ENCODE results near the gene TXNIP. TPM values are rescaled to one million over a fixed set of nuclear protein-coding genes. Genes with fewer than 3 reads are reported as not detected.

TXNIP gene
- total RNA-seq, 1 experiment from 2014 or later: 23.2 TPM

DNA sequence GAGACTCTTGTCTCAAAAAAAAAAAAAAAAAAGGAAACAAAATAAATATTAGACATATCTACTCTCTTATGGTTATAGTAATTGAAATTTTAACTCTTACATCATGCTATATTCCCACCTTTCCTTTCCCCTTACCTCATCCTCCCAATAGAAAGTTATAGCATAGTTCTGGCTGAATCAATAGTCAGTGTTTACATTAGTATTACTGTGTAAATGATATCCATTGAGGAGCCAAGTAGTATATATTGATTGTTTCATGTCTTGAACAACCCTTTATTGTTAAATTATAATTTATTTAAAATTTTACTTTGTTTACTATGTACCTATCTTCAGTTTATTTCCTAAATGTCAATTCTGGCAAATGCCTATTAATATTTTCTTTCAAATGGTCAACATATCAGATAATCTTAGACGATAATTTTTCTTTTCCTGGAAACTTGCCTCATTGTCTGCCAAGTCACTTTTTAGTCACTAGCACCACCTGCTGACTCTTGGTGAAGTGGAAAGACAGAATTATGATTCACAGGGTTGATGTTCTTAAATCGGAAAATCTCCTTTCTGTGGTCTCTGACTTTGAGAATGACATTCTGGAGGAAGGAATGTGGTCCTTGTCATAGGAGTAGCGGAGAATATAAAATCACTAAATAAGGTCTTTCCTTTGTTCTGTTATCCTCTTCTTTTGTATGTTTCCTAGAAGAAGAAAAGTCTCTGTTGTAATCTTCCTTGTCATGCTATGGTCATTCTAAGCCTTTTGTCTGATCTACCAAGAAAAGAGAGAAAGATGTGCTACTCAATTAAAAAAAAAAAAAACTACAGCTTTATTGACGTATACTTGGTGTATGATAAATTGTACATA is 16.6 kb upstream of the TXNIP start:
- no peaks in the 10 kb centered on the region for H3K4me1 ChIP-seq (ENCODE audit: insufficient read depth, low read length)
- no peak overlapping the region for H2AK5ac ChIP-seq (ENCODE audit: insufficient read length, low read length)
- no peak overlapping the region for H2BK5ac ChIP-seq (ENCODE audit: insufficient read length, low read length)
- H3K56ac ChIP-seq (ENCODE audit: insufficient read length, low read depth, low read length): no peak overlapping the region
- no peaks in the 10 kb centered on the region for H3K23me2 ChIP-seq (ENCODE audit: insufficient read length, low read depth, low read length, poor library complexity, severe bottlenecking)
- no peak overlapping the region for H2BK12ac ChIP-seq (ENCODE audit: insufficient read length, low read depth, low read length)
- no peak overlapping the region for H3K4me3 Mint-ChIP-seq
- H3K18ac ChIP-seq (ENCODE audit: insufficient read length, low read depth, low read length): no peak overlapping the region
- no peak for DNase-seq
- peaks cover 3% of the 10 kb centered on the region; the same call in 1 of the 2 replicates for H3K27me3 ChIP-seq (ENCODE audit: insufficient read depth, low read length)
- H3K14ac ChIP-seq (ENCODE audit: insufficient read depth, low read length): no peak overlapping the region
- no peaks in the 10 kb centered on the region for H3K9me3 Mint-ChIP-seq
- no peak overlapping the region for H3K4me2 ChIP-seq (ENCODE audit: insufficient read depth, insufficient read length, low read length)
- H3K36me3 Mint-ChIP-seq (ENCODE audit: insufficient read depth in 1 of 3, low read depth in 3 of 3): no peaks in the 10 kb centered on the region
- no CpG with 5 or more reads among the region's 4 CpGs for WGBS (ENCODE audit: extremely low coverage, insufficient read length, low lambda C conversion rate)
- H3K79me1 ChIP-seq (ENCODE audit: insufficient read depth, low read depth, low read length, poor library complexity, severe bottlenecking): no peaks in the 10 kb centered on the region
- TF ChIP-seq, protein P1, sequence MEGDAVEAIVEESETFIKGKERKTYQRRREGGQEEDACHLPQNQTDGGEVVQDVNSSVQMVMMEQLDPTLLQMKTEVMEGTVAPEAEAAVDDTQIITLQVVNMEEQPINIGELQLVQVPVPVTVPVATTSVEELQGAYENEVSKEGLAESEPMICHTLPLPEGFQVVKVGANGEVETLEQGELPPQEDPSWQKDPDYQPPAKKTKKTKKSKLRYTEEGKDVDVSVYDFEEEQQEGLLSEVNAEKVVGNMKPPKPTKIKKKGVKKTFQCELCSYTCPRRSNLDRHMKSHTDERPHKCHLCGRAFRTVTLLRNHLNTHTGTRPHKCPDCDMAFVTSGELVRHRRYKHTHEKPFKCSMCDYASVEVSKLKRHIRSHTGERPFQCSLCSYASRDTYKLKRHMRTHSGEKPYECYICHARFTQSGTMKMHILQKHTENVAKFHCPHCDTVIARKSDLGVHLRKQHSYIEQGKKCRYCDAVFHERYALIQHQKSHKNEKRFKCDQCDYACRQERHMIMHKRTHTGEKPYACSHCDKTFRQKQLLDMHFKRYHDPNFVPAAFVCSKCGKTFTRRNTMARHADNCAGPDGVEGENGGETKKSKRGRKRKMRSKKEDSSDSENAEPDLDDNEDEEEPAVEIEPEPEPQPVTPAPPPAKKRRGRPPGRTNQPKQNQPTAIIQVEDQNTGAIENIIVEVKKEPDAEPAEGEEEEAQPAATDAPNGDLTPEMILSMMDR (conservative IDR thresholded peaks at IDR 0.05): peak; percentile 77
- H3K4ac ChIP-seq (ENCODE audit: low read depth, low read length): no peak overlapping the region
- no peak overlapping the region for H3K27ac Mint-ChIP-seq
- H3T11ph ChIP-seq (ENCODE audit: low read length): no peak overlapping the region
- H3K4me1 Mint-ChIP-seq: no peaks in the 10 kb centered on the region
- H3K9me3 ChIP-seq (ENCODE audit: control insufficient read depth, low read depth, low read length): no peaks in the 10 kb centered on the region
- H2AFZ ChIP-seq (ENCODE audit: low read length): no peak overlapping the region
- peaks cover 18% of the 10 kb centered on the region for H3K27me3 Mint-ChIP-seq (ENCODE audit: low read depth)
- no peak overlapping the region for H3K27ac ChIP-seq (ENCODE audit: insufficient read length, low read depth, low read length)
- no peak overlapping the region for H2BK15ac ChIP-seq (ENCODE audit: low read depth, low read length)
- H4K8ac ChIP-seq (replicated peaks; ENCODE audit: insufficient read length, low read depth, low read length): no peak overlapping the region
- H3K23ac ChIP-seq (ENCODE audit: insufficient read length, low read depth, low read length): no peak overlapping the region
- H4K91ac ChIP-seq (ENCODE audit: insufficient read length, low read depth, low read length): no peak overlapping the region
- H3K79me2 ChIP-seq (ENCODE audit: insufficient read depth, low read length): no peaks in the 10 kb centered on the region
- no peaks in the 10 kb centered on the region for H4K20me1 ChIP-seq (ENCODE audit: control insufficient read depth, insufficient read depth, insufficient read length)
- H3K9ac ChIP-seq (ENCODE audit: extremely low read depth, insufficient read length, low read length): no peak overlapping the region
- no peak overlapping the region for H2BK120ac ChIP-seq (ENCODE audit: low read depth, low read length, poor library complexity, severe bottlenecking)
- H4K5ac ChIP-seq (ENCODE audit: insufficient read length, low read depth, low read length): no peak overlapping the region
- no peak overlapping the region for H2BK20ac ChIP-seq (ENCODE audit: low read depth, low read length, poor library complexity, severe bottlenecking)

Measured in H9 (cell line).